Measurements from ENCODE around the gene NCOA5. TPM values are rescaled to one million over a fixed set of nuclear protein-coding genes. Genes with fewer than 3 reads are reported as not detected.
"Not testable (repeated sequence)": the region's sequence is repeated elsewhere in the genome, so short reads cannot be mapped to it uniquely, and the experiment has no call there.

Gene NCOA5
- total RNA-seq, 1 donor from 2014 or later: 40.2 TPM

DNA sequence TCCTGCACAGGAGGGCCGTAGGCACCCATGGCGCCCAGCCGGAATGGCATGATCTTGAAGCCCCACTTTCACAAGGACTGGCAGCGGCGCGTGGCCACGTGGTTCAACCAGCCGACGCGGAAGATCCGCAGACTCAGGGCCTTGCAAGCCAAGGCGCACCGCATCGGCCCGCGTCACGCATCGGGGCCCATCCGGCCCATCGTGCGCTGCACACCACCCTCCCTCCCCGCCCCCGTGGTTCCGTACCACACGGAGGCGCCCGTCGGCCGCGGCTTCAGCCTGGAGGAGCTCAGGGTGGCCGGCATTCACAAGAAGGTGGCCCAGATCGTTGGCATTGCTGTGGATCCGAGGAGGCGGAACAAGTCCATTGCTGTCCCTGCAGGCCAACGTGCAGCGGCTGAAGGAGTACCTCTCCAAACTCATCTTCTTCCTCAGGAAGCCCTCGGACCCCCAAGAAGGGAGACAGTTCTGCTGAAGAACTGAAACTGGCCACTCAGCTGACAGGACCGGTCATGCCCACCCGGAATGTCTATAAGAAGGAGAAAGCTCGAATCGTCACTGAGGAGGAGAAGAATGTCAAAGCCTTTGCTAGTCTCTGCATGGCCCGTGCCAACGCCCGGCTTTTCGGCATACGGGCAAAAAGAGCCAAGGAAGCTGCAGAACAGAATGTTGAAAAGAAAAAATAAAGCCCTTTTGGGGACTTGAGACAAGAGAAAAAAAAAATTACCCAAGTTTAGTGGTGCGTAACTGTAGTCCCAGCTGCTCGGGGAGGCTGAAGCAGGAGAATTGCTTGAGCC, 9.9 kb upstream of the NCOA5 start:
- no peaks in the 10 kb centered on the region for H3K4me1 Mint-ChIP-seq
- H3K36me3 Mint-ChIP-seq: no peaks in the 10 kb centered on the region
- no peak overlapping the region for H3K27ac Mint-ChIP-seq
- TF ChIP-seq CTCF (IDR thresholded peaks at IDR 0.05; ENCODE audit: unreplicated experiment): no peak
- no peak for DNase-seq (ENCODE audit: low spot score in 2 of 2, unreplicated experiment in 2 of 2)
- H3K4me3 Mint-ChIP-seq: no peak overlapping the region
- peaks cover 9% of the 10 kb centered on the region for H3K9me3 Mint-ChIP-seq
- peaks cover 79% of the 10 kb centered on the region for H3K27me3 Mint-ChIP-seq (ENCODE audit: low read depth)

GRCh38 chr20:46093531-46093930, 3.8 kb upstream of the NCOA5 start:
- no peak for TF ChIP-seq CTCF (IDR thresholded peaks at IDR 0.05; ENCODE audit: unreplicated experiment)
- DNase-seq (ENCODE audit: low spot score in 2 of 2, unreplicated experiment in 2 of 2): no peak
- H3K4me1 Mint-ChIP-seq: peaks cover 10% of the 10 kb centered on the region
- peaks cover 3% of the 10 kb centered on the region for H3K9me3 Mint-ChIP-seq
- H3K27ac Mint-ChIP-seq: no peak overlapping the region
- peaks cover 26% of the 10 kb centered on the region for H3K27me3 Mint-ChIP-seq (ENCODE audit: low read depth)
- no peaks in the 10 kb centered on the region for H3K36me3 Mint-ChIP-seq
- no peak overlapping the region for H3K4me3 Mint-ChIP-seq

DNA sequence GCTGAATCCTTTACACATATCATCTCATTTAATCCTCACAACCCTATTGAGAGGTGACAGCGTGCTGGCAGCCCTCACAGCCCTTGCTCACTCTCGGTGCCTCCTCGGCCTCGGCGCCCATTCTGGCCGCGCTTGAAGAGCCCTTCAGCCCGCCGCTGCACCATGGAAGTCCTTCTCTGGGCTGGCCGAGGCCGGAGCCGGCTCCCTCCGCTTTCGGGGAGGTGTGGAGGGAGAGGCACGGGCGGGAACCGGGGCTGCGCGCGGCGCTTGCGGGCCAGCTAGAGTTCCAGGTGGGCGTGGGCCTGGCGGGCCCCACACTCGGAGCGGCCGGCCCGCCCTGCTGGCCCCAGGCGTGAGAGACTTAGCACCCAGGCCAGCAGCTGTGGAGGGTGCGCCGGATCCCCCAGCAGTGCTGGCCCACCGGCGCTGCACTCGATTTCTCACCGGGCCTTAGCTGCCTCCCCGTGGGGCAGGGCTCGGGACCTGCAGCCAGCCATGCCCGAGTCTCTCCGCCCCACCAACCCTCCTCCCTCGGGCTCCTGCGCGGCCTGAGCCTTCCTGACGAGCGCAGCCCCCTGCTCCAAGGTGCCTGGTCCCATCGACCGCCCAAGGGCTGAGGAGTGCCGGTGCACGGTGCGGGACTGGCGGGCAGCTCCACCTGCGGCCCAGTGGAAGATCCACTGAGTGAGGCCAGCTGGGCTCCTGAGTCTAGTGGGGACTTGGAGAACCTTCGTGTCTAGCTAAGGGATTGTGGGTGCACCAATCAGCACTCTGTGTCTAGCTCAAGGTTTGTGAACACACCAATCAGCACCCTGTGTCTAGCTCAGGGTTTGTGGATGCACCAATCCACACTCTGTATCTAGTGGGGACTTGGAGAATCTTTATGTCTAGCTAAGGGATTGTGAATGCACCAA, 2.1 kb upstream of the NCOA5 start:
- H3K36me3 Mint-ChIP-seq; DNase-seq (ENCODE audit: low spot score in 2 of 2, unreplicated experiment in 2 of 2); H3K4me3 Mint-ChIP-seq; H3K27me3 Mint-ChIP-seq (ENCODE audit: low read depth); H3K9me3 Mint-ChIP-seq; H3K27ac Mint-ChIP-seq: not testable (repeated sequence)
- H3K4me1 Mint-ChIP-seq: peaks cover 27% of the 10 kb centered on the region

- Mint-ChIP-seq H3K4me1 (peaks cover 52% of the 10 kb centered on the region), H3K36me3 (no peaks in the 10 kb centered on the region), H3K27ac (peak overlapping the region; percentile 93), H3K9me3 (no peaks in the 10 kb centered on the region), H3K4me3 (peak overlapping the region; percentile 85), H3K27me3 (ENCODE audit: low read depth) (no peaks in the 10 kb centered on the region)
- no peak for TF ChIP-seq CTCF (IDR thresholded peaks at IDR 0.05; ENCODE audit: unreplicated experiment)
- DNase-seq (ENCODE audit: low spot score in 2 of 2, unreplicated experiment in 2 of 2): peak in 1 of 2 experiments; percentile 37
These were observed 670 bp downstream of the NCOA5 start for GRCh38 chr20:46089167-46089416.

GRCh38 chr20:46088409-46089166, 1.2 kb downstream of the NCOA5 start:
- no peaks in the 10 kb centered on the region for H3K9me3 Mint-ChIP-seq
- no peaks in the 10 kb centered on the region for H3K36me3 Mint-ChIP-seq
- H3K27ac Mint-ChIP-seq: peak overlapping the region; percentile 93
- H3K27me3 Mint-ChIP-seq (ENCODE audit: low read depth): no peaks in the 10 kb centered on the region
- DNase-seq (ENCODE audit: low spot score in 2 of 2, unreplicated experiment in 2 of 2): no peak
- peaks cover 53% of the 10 kb centered on the region for H3K4me1 Mint-ChIP-seq
- no peak for TF ChIP-seq CTCF (IDR thresholded peaks at IDR 0.05; ENCODE audit: unreplicated experiment)
- H3K4me3 Mint-ChIP-seq: peak overlapping the region; percentile 85
